GM19023 (cell line): ENCODE results near the gene FMN1.
A peak's percentile ranks its signal among the peaks of the same experiment; 100 is the strongest.

Experiments used
- ATAC-seq: cut with Tn5 transposase; IDR thresholded peaks from one replicate; pipeline ENCODE4 v1.9.1; 2021; ENCODE audit warnings: mild to moderate bottlenecking, moderate library complexity; ENCODE audit not compliant: unreplicated experiment

The FMN1 gene, protein sequence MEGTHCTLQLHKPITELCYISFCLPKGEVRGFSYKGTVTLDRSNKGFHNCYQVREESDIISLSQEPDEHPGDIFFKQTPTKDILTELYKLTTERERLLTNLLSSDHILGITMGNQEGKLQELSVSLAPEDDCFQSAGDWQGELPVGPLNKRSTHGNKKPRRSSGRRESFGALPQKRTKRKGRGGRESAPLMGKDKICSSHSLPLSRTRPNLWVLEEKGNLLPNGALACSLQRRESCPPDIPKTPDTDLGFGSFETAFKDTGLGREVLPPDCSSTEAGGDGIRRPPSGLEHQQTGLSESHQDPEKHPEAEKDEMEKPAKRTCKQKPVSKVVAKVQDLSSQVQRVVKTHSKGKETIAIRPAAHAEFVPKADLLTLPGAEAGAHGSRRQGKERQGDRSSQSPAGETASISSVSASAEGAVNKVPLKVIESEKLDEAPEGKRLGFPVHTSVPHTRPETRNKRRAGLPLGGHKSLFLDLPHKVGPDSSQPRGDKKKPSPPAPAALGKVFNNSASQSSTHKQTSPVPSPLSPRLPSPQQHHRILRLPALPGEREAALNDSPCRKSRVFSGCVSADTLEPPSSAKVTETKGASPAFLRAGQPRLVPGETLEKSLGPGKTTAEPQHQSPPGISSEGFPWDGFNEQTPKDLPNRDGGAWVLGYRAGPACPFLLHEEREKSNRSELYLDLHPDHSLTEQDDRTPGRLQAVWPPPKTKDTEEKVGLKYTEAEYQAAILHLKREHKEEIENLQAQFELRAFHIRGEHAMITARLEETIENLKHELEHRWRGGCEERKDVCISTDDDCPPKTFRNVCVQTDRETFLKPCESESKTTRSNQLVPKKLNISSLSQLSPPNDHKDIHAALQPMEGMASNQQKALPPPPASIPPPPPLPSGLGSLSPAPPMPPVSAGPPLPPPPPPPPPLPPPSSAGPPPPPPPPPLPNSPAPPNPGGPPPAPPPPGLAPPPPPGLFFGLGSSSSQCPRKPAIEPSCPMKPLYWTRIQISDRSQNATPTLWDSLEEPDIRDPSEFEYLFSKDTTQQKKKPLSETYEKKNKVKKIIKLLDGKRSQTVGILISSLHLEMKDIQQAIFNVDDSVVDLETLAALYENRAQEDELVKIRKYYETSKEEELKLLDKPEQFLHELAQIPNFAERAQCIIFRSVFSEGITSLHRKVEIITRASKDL (N-terminal part only)

DNA sequence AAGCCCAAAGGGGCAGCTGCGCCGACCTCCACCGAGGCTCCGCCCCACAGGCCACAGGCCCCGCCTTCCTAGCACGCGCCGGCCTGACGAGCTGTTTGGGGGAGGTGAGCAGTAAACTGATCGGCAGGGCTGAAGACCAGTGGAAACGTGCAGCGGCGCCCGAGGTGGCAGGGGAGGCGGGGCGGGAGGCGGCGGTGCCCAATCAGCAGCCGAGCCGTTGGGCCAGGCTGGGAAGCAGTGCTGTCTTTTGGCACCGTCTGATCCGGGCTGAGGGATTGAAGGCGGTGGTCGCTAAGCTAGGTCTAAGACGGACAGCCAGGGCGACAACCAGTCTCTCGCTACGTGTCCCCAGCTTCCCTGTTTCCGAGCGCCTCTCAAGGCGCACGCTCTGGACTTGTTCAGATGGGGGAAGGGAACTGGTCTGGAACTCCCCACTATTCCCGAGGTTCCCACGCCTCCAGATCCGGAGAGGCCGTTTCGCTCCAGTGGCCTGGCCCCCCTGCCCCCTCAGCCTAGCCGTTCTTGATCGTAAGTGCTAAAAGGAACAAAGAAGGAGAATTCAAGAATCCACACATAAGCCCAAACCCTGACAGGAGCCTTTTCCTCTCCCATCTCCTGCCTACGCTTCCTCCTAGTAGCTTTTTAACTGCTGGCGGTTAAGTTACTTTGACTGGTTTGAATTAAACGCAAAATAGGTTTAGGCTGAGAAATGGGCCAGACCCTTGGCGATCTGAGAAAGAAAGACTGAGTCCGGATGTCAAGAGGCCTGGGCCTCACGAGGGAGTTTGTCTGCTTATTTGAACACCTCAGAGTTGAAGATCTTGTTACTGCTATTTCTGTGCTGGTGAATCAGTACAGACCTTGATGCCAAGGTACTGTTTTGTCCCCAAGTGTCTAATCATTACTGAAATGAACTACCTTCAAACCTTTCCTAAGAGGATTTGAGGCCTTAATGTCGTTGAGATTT, at the start of gene FMN1:
Gene FMN1, minus strand, starts transcription at position 11 of the 967 bp plus-strand sequence. CDS start 39,800 bp downstream, outside the sequence.
- ATAC-seq = peak; percentile 99

DNA sequence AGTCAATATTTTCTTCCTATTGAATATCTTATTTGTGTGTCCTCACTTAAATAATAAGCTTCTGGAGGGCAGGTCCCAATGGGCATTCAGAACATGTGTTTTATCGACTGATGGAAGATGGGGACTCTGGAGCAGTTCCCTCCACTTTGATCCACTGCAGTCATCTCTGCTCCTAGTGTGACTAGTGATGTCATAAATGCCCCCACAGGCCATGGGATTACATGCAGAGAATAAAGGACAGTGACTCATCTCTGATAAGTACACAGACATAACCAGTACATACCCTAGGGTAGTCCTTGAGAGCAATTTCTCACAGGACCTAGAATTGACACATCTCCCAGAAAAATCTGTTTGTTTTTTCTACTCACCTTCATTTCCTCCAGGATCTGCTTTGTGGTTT, 49.4 kb upstream of the FMN1 start:
- no peak for ATAC-seq

DNA sequence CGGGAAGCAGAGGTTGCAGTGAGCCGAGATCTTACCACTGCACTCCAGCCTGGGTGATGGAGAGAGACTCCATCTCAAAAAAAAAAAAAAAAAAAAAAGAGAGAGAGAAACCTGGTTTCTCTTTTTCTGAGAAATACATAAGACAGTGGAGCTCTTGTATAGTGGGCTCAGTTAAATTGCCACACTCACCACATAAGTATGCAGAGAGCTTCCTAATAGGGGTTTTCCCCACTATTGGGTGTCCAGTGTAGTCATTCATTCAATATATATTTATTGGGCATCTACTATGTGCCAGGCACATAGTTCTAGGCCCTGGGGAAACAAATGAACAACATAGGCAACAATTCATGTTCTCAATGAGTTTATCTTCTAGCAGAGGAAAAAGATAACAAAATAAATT, 48.9 kb upstream of the FMN1 start:
- ATAC-seq = no peak

DNA sequence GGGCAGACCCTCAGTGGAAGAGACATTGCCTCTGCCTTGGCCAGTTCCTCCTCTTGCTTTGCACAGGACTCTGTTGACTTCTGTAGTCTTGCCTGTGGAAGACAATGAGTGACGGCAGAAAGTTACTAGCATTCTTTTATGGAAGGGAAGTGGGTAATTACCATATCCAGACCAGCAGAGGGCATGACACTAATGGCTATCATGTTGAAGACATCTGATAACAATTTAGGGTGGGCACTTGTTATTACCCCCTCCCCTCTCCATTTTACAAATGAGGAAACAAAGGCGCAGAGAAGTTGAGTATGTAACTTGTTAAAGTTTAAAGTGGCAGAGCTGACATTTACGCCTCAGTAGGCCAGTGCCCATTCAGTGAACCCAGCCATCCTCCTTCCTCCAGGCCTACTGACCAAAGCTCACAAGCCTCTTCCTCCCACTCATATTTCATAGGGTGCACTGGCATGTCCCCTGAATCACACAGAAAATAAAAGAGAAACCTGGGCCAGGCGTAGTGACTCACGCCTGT, 48.2 kb upstream of the FMN1 start:
- ATAC-seq = no peak

DNA sequence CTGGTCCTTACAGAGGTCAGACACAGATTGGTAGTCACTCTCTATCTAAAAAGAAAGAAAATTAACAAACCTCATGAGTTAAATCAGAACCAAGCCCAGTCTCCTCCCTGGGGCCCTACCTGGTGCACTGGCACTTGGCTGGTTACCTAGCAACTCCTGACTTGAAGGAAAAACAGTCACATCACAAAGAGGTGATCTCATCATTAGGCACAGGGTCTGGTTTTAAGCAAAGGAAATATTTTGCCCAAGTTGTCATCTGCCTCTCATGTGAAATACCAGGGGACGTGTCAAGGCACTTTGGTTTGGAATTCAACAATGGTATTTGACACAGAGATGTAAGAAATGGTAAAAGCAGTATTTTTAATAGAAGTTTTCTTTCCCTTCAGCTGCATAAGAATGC, 47.7 kb upstream of the FMN1 start:
- ATAC-seq = no peak

DNA sequence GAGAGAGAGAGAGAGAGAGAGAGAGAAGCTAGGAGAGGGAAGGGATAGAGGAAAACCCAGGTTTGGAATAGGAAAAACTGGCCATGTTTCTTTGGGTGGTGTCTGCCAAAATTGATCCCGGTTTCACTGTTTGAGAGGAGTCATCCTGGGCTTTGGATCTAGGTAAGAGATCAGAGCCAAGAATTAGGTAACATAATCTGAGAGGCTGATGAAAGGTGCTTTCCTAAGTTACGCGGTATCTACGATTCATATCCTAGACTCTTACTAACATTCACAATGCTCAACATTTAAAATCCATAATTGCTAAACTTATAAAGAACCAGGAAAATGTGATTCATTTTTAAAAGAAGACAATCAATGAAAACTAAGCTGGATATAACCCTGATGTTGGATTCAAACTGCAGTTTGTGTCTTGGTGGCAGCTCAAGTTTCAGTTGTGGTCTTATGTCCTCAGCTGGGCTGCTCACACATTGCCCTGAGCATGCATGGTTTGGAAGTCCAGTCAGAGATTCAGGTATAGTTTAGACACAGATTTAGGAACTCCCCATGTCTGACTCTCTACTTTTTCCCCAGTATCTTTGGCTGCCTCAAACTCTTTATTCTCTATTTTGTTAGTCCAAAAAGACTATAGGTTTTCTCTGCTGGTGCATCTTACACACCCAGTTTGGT, 42.5 kb upstream of the FMN1 start:
- no peak for ATAC-seq

DNA sequence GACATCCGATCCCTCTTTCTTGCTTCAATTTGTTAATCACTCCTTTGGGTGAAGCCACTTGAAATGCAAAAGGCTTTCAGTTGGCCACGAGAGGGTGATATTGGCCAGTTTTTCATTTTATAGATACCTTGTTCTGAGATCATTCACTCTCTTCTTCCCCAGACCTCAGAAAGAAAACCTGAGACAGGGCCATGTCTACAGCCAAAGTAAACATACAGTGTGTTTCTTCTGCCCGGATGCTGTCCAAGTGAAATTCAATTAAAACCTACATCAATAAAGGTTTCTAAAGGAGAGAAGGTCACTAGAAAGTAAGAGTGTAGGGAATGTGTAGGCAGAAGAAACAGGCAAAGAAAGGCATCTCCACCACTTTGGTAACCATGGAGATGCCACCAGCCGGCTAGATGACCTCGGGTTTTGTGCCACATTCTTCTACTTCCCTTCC, 39.5 kb upstream of the FMN1 start:
- ATAC-seq = no peak

DNA sequence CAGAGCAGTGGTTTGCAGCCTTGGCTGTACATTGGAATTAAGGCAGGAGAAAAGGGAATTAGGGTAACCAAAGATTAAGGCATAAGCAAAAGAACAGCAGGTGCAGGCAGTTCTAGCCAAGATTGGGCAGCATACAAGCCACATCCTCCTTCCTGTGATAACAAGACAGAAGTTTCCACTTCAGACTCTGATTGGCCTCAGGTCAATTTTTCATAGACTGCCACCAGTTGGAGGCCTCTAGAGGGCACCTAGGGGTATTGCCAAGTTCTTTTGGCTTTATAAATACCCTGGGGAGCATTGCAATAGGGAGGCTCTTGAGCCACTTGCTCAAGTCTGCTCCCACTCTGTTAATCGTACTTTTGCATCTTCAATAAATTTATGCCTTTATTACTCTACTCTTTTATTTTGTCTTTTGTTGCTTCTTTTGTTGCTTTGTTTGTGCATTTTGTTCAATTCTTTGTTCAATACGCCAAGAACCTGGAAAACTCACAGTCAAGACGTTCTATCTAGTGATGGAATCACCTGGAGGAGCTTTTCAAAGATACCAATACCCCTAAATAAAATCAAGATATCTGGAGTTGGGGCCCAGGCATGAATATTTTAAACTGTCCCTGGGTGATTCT, 32.2 kb upstream of the FMN1 start:
- peak; percentile 54 for ATAC-seq

DNA sequence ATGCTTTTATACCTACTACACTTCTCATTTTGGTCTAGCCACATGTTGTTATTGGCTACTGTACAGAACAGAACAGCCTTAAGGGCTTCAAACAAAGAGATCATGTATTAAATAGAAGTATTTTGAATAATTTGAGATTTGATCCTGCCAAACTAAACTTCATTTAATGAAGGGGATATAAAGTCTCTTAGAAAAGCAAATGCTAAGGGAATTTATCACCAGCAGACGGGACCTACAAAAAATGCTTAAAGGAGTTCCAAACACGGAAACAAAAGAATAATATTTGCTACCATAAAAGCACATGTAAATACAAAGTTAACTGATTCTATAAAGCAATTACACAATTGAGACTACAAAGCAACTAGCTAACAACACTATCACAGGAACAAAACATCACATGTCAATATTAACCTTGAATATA, 23.6 kb upstream of the FMN1 start:
- ATAC-seq = no peak

DNA sequence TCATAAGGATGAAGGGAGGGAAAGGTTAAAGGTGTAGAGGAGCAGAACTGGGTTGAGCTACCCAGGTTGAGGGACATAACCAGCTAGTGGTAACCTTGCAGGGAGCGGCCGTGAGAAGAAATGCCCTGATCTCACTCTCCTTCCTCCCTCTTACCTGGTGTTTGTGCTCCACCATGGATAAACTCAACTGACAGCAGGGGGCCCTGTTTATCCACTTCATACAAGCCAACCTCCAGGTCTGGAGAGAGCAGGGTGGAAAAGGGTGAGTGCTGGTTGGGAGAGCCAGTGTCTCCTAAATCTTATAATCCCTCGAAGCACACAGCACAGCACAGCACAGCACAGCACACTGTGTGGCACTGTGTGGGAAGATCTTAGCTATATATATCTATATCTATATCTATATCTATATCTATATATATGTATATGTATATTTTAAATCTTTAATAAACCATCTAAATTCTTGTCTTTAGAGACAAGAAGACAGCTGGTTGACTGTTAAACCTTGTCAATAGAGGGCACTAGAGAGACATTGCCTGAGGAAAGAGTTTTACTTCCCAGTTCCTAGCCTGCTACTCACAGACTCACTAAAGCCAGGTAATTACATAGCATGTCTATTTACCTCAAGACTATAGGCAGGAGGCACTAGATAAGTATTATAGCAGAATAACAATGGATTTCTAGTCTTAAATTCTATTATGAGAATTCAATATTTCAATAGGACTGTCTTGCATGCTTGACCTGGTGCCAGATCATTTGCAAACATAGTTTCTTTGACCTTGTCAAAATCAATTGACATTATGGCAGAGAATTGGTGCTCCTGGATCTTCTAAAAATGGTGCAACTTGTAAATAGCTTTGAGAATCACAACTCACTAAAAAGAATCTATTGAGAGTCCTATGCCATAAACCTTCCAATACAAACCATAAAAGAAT, 21.7 kb upstream of the FMN1 start:
- no peak for ATAC-seq

DNA sequence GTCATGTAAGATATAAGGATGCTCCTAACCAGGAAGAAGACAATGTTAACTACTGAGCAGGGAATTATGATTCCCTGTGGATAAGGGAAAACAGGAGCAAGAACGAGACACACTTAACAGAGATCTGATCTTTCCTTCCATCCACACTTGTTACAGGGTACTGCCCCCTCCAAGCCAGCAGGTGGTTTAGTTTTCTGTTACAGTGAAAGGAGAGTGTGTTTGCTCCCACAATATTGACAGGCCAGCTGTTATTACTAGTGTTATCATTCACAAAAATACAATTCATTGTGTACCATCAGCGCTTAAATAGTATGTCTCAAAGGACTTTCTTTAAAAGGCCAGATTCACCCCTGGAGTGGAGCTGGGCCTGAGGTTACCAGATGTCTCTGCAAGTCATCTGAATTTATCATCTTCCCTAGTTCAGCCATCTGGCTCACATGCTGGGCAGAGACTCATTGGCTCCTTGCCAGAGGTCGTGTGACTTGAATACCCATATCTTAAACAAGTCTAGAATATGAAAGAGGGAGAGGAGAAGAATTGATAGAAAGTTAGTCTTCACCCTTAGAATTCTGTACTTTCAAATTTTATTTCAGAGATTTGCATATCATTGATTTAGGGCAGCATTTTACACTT, 16.8 kb upstream of the FMN1 start:
- ATAC-seq = no peak

DNA sequence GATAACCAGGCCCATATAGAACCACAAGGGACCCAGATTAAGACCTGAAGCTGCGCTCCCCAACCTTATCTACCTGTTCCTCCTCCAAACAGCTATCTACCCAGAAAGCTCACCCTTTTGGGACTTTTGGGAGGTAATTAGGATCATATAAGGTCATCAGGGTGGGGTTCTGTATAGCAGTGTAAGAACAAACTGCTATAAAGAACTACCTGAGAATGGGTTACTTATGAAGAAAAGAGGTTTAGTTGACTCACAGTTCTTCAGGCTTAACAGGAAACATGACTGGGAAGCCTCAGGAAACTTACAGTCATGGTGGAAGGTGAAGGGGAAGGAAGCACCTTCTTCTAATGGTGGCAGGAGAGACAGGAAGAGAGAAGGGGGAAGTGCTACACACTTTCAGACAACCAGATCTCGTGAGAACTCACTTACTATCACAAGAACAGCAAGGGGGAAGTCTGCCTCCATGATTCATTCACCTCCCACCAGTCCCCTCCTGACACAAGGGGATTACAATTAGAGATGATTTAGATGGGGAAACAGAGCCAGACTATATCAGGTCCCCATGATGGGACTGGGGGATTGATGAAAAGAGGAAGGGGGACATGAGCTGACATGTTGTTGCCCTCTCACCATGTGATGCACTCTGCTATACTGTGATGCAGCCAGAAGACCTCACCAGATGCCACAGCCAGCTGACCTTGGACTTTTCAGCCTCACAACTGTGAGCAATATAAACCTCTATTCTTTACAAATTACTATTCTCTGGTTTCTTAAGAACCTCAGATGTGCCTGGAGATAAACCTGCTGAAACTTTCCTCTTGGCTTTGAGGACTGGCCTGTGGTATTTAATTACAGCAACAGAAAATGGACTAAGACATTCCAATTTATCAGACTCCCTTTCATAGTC, 15.3 kb upstream of the FMN1 start:
- no peak for ATAC-seq

DNA sequence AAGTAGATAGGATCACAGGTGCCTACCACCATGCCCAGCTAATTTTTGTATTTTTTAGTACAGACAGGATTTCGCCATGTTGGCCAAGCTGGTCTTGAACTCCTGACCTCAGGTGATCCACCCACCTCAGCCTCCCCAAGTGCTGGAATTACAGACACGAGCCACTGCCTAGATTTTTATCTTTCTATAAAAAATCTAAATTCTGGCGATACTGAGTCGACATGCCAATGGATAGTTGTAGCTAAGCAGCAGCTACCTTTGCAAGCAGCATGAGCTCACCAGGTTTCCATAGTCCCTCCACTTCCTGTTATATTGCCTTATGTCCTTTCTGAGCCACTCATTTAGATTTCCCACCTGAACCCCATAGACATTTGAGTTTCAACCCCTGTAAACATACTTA, 13.1 kb upstream of the FMN1 start:
- ATAC-seq = no peak

DNA sequence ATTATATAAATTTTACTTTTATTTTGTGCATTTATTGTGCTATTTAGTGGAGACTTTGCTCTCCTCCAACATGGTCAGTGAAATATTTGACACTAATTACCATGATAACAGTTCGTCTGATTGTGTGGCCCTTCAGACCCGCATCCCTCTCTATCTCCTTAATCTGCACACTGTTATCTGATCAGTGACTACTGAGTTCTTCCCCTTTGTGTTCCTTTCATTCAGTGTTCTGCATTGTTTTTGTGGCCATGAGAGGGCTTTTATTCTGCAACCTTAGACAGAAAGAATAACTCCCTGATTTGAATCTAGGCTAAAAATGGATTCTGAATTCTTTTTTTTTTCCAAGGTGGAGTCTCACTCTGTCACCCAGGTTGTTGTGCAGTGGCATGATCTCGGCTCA, 11.9 kb upstream of the FMN1 start:
- no peak for ATAC-seq

DNA sequence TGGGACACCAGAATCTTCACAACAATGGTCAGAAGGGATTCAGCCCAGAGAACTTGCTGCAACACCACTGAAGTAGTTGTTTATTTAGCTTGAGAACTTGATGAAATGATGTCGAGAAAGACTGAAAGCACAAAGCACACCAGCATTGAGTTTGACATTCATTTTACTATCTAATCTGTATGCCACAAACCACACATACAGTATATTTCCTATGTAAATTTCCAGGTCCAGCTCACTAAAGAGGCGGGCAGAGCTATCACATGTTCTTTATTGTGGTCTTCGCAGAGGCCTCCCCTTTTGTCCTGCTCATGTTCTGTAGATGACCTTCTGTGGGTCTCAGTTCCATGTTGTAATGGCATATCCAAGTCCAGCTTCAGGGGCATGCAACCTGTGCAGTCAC, 10.4 kb upstream of the FMN1 start:
- no peak for ATAC-seq

DNA sequence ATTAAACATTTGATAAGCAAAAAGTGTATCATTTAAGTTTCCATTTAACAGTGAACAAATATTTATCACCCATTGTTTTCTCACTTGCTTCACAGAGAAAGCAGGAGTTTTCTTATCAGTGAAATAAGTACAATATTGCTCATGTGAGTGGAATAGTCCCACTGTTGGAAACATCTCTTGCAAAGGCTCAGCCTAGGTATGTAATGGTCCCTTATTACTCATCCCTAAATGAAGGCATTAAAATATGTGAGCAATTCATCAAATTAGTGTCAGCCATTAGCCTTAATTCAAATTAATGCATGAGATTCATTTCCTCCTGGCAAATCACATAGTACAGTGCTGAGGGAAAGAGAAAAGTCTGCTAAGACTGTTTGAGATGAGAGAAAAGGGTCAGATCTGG, 9.6 kb upstream of the FMN1 start:
- no peak for ATAC-seq
